Osteoblast (primary cell): Measurements from ENCODE around the gene TLR1. TPM values are rescaled to one million over a fixed set of nuclear protein-coding genes. Genes with fewer than 3 reads are reported as not detected.

Experiments used
- DNase-seq: peaks from one replicate; pipeline ENCODE4 v3.0.0; 2011; ENCODE audit warnings: low spot score, mixed read lengths; ENCODE audit not compliant: insufficient read length; ENCODE audit errors: missing footprints
- H2AFZ ChIP-seq: 2 replicates; pipeline ENCODE4 v1.6.0; 2011; ENCODE audit warnings: mild to moderate bottlenecking, low read length
- H3K27ac ChIP-seq: 2 replicates; pipeline ENCODE4 v1.5.1; 2011; ENCODE audit warnings: mild to moderate bottlenecking, low read depth, low read length, moderate library complexity
- H3K27me3 ChIP-seq: 2 replicates; pipeline ENCODE4 v1.6.0; 2012; ENCODE audit warnings: mild to moderate bottlenecking, control low read depth, inconsistent platforms, low read length, moderate library complexity; ENCODE audit not compliant: insufficient read depth
- H3K36me3 ChIP-seq: 2 replicates; pipeline ENCODE4 v1.5.1; 2011; ENCODE audit warnings: mild to moderate bottlenecking, low read length, control low read depth, moderate library complexity; ENCODE audit not compliant: insufficient read depth
- H3K4me1 ChIP-seq: 2 replicates; pipeline ENCODE4 v1.5.1; 2011; ENCODE audit warnings: mild to moderate bottlenecking, low read length, control low read depth, moderate library complexity; ENCODE audit not compliant: insufficient read depth
- H3K4me2 ChIP-seq: 2 replicates; pipeline ENCODE4 v1.6.0; 2011; ENCODE audit warnings: mild to moderate bottlenecking, low read length; ENCODE audit not compliant: insufficient read depth
- H3K4me3 ChIP-seq: fragments of 200-600 bp; sonication (generic); 3 replicates; pipeline ENCODE4 v1.5.1; 2012; ENCODE audit warnings: mild to moderate bottlenecking, low read length, inconsistent platforms; ENCODE audit not compliant: insufficient read depth
- H3K79me2 ChIP-seq: 2 replicates; pipeline ENCODE4 v1.6.0; 2012; ENCODE audit warnings: mild to moderate bottlenecking, low read length, control low read depth, inconsistent platforms; ENCODE audit not compliant: insufficient read depth
- H3K9me3 ChIP-seq: 2 replicates; pipeline ENCODE4 v1.5.1; 2011; ENCODE audit warnings: low read depth, low read length, control low read depth
- H4K20me1 ChIP-seq: 2 replicates; pipeline ENCODE4 v1.6.0; 2012; ENCODE audit warnings: mild to moderate bottlenecking, low read length, control low read depth; ENCODE audit not compliant: insufficient read depth
- CTCF ChIP-seq: IDR thresholded peaks from 2 replicates; pipeline ENCODE4 v1.5.1; 2011; ENCODE audit warnings: mild to moderate bottlenecking, low read depth, low read length, moderate library complexity; ENCODE audit errors: extremely low read depth
- total RNA-seq: library from RNA; depleted of rRNA; stranded (reverse); fragments of >200 nt; gene quantifications from 2 replicates; pipeline ENCODE4 v1.2.3, GENCODE V29; 2012

The TLR1 gene
- total RNA-seq, 1 donor = 3.3 TPM

GRCh38 chr4:38805530-38806145 is 1.0 kb upstream of the TLR1 start:
- Histone ChIP-seq H3K36me3 (no peaks in the 10 kb centered on the region), H3K27me3 (no peaks in the 10 kb centered on the region), H3K9me3 (no peaks in the 10 kb centered on the region), H3K4me2 (peak overlapping the region; percentile 78), H3K79me2 (no peaks in the 10 kb centered on the region), H3K27ac (peak overlapping the region; percentile 64), H2AFZ (peak overlapping the region; percentile 92), H3K4me1 (peaks cover 13% of the 10 kb centered on the region), H4K20me1 (no peaks in the 10 kb centered on the region), H3K4me3 (peak overlapping the region; percentile 60)
- no peak for TF ChIP-seq CTCF
- no peak for DNase-seq

GRCh38 chr4:38803833-38804653 is 548 bp downstream of the TLR1 start:
- DNase-seq = no peak
- Histone ChIP-seq H3K36me3 (no peaks in the 10 kb centered on the region), H3K27ac (no peak overlapping the region), H3K9me3 (no peaks in the 10 kb centered on the region), H3K79me2 (no peaks in the 10 kb centered on the region), H3K4me3 (no peak overlapping the region), H3K27me3 (no peaks in the 10 kb centered on the region), H3K4me2 (peak overlapping the region; percentile 78), H3K4me1 (peaks cover 13% of the 10 kb centered on the region), H4K20me1 (no peaks in the 10 kb centered on the region), H2AFZ (peak overlapping the region; percentile 73)
- no peak for TF ChIP-seq CTCF

DNA sequence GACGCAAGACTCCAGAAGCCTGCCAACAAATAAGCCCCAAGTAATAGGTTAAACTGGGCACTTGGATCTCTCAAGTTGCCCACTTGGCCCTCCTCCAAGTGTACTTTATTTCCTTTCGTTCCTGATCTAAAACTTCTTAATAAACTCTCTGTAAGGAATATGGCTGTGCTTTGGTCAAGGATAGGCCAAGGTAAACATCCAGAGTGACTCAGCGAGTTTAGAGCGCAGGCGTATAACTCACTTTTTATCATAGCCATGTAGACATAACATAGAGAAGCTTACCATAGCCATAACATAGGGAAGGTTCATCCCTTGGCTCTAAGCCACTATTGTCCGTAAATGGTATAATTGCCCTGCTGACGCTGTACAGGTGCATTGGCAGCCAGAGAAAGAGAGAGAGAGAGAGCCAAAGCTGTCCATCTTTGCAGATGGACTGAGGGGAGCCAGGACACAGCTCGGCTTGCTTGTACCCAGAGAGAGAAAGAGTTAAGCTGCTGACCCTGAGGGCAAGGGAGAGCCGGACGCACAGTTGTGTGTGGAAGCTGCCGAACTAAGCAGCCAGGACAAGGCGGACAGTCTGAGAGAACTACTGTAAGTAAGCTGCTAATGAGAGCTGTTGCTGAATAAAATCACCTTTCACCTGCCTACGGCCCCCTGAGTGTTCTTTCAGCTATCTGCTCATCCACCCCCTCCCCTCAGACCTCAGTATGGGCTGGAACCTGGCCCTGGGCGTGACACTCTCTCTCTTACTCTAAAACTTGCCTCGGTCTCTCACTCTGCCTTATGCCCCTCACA is 1.8 kb downstream of the TLR1 start:
- H3K4me2 ChIP-seq = no peak overlapping the region
- no peaks in the 10 kb centered on the region for H3K9me3 ChIP-seq
- no peaks in the 10 kb centered on the region for H3K27me3 ChIP-seq
- no peak for TF ChIP-seq CTCF
- no peak overlapping the region for H3K4me3 ChIP-seq
- no peak overlapping the region for H2AFZ ChIP-seq
- no peaks in the 10 kb centered on the region for H3K79me2 ChIP-seq
- no peaks in the 10 kb centered on the region for H3K36me3 ChIP-seq
- no peak overlapping the region for H3K27ac ChIP-seq
- DNase-seq = no peak
- H3K4me1 ChIP-seq = peaks cover 13% of the 10 kb centered on the region
- no peaks in the 10 kb centered on the region for H4K20me1 ChIP-seq
